GM21447 (cell line): ENCODE data around the gene DLK1.

Experiments
- ATAC-seq: cut with Tn5 transposase; IDR thresholded peaks from one replicate; pipeline ENCODE4 v1.9.1; 2021; ENCODE audit not compliant: unreplicated experiment

The DLK1 gene

GRCh38 chr14:100775351-100775830 is 48.7 kb downstream of the DLK1 start:
- ATAC-seq = no peak

GRCh38 chr14:100775831-100776591 is 49.3 kb downstream of the DLK1 start:
- ATAC-seq = no peak

GRCh38 chr14:100776681-100777365 is 50.1 kb downstream of the DLK1 start:
- ATAC-seq = no peak

GRCh38 chr14:100777366-100777817 is 50.7 kb downstream of the DLK1 start:
- no peak for ATAC-seq

- no peak for ATAC-seq
These were observed 51.3 kb downstream of the DLK1 start for GRCh38 chr14:100777818-100778525.

- ATAC-seq = no peak
These were observed 51.8 kb downstream of the DLK1 start for GRCh38 chr14:100778526-100778882.

- ATAC-seq = no peak
These were observed 52.4 kb downstream of the DLK1 start for GRCh38 chr14:100778951-100779690.

GRCh38 chr14:100779691-100780080 is 53.0 kb downstream of the DLK1 start:
- no peak for ATAC-seq

- no peak for ATAC-seq
These were observed 53.6 kb downstream of the DLK1 start for GRCh38 chr14:100780246-100780645.

- no peak for ATAC-seq
These were observed 54.1 kb downstream of the DLK1 start for GRCh38 chr14:100780646-100781355.

GRCh38 chr14:100781952-100782351 is 55.3 kb downstream of the DLK1 start:
- ATAC-seq = no peak

- ATAC-seq = no peak
These were observed 56.0 kb downstream of the DLK1 start for GRCh38 chr14:100782516-100783320.

GRCh38 chr14:100783630-100784370 is 57.1 kb downstream of the DLK1 start:
- no peak for ATAC-seq

- no peak for ATAC-seq
These were observed 58.0 kb downstream of the DLK1 start for GRCh38 chr14:100784523-100785337.

GRCh38 chr14:100785338-100785615 is 58.6 kb downstream of the DLK1 start:
- ATAC-seq = no peak

- no peak for ATAC-seq
These were observed 58.9 kb downstream of the DLK1 start for GRCh38 chr14:100785626-100786025.

- no peak for ATAC-seq
These were observed 59.4 kb downstream of the DLK1 start for GRCh38 chr14:100786131-100786530.

GRCh38 chr14:100786576-100787219 is 60.0 kb downstream of the DLK1 start:
- no peak for ATAC-seq
